Measurements from ENCODE around the gene RAB37.

GRCh38 chr17:74782571-74782970 is 45.5 kb downstream of the RAB37 start:
- no peak for TF ChIP-seq GATA2 (IDR thresholded peaks at IDR 0.05; ENCODE audit: low read depth, low read length)
- TF ChIP-seq GATA3 (IDR thresholded peaks at IDR 0.05; ENCODE audit: low read depth, low read length): no peak

All from SH-SY5Y (cell line).